ENCODE measurements around the gene RANBP17. TPM values are rescaled to one million over a fixed set of nuclear protein-coding genes. Genes with fewer than 3 reads are reported as not detected.
"Not testable (repeated sequence)": the region's sequence is repeated elsewhere in the genome, so short reads cannot be mapped to it uniquely, and the experiment has no call there.

RANBP17 gene
- total RNA-seq, 1 donor from 2014 or later: 0.96 TPM

DNA sequence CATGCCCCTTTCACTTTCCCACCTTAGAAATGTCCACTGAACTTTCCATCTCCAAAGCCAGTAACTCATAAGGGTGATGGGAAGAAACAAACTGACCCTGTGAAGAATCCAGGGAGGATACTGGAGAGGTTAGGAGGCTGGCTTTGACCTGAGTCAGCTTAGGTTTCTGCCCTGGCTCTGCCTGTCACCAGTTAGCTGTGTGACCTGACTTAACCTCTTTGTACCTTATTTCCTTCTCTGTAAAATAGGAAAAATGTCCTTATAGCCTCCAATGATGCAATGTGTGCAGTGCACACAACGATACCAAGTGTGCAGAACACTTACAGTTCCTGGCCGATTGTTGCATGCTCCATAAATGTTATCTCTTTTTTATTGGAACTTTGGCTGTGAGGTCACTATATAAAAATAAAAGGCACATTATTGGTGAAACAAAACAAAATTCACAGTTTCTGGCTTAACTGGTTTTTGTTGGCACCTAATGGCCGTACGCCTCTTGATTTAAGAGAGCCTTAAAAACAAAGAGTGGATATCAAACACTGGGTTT lies 40.5 kb upstream of the RANBP17 start:
- Histone ChIP-seq H3K4me3 (no peak overlapping the region), H3K4me1 (no peaks in the 10 kb centered on the region), H3K27me3 (no peaks in the 10 kb centered on the region), H3K27ac (no peak overlapping the region), H3K9me3 (no peaks in the 10 kb centered on the region), H3K36me3 (no peaks in the 10 kb centered on the region)
- intact Hi-C loops (cut with DNase I): no loop called here
- no peak for DNase-seq (ENCODE audit: low spot score in 2 of 2)
- TF ChIP-seq, protein P1, sequence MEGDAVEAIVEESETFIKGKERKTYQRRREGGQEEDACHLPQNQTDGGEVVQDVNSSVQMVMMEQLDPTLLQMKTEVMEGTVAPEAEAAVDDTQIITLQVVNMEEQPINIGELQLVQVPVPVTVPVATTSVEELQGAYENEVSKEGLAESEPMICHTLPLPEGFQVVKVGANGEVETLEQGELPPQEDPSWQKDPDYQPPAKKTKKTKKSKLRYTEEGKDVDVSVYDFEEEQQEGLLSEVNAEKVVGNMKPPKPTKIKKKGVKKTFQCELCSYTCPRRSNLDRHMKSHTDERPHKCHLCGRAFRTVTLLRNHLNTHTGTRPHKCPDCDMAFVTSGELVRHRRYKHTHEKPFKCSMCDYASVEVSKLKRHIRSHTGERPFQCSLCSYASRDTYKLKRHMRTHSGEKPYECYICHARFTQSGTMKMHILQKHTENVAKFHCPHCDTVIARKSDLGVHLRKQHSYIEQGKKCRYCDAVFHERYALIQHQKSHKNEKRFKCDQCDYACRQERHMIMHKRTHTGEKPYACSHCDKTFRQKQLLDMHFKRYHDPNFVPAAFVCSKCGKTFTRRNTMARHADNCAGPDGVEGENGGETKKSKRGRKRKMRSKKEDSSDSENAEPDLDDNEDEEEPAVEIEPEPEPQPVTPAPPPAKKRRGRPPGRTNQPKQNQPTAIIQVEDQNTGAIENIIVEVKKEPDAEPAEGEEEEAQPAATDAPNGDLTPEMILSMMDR (IDR thresholded peaks at IDR 0.05): no peak

DNA sequence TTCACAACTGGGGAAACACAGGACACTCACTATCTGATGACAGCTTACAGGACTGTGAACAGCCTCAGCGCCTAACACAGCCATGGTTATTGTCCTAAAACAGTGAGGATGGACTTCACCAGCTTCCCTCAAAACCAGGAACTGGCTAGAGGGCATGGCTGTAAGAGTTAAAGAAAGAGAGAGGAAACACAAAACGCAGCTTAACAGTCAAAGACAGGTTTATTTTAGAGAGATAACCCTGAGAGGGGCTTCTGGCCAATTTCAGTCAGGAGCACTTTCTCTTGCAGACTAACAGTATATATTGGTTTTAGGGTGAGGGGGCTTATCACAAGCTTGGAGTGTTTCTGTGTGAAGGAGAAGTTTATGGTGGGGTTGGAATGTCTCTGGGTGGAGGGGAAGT lies 35.7 kb upstream of the RANBP17 start:
- no peaks in the 10 kb centered on the region for H3K27me3 ChIP-seq
- no peak for DNase-seq (ENCODE audit: low spot score in 2 of 2)
- TF ChIP-seq, protein P1 (IDR thresholded peaks at IDR 0.05): no peak

DNA sequence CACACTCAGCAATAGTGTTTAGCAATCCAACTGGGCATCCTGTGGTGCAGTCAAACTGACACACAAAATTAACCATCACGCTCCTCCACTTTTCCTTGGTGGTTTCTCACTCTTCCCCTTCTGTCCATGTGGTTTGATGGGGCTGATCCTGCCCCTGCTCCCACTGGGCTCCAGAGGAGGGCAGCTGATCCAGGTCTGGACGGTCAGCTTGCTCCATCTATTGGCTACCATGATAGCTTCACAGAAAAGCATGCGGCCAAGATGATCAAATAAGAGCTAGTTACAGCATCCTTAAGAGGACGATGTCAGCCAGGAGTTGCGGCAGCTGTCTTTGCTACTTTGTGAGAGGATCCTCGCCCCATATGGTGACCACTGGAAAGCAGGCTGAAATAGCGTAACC lies 29.6 kb upstream of the RANBP17 start:
- Histone ChIP-seq H3K9me3 (no peaks in the 10 kb centered on the region), H3K4me1 (no peaks in the 10 kb centered on the region), H3K4me3 (no peak overlapping the region), H3K27me3 (no peaks in the 10 kb centered on the region), H3K36me3 (no peaks in the 10 kb centered on the region), H3K27ac (no peak overlapping the region)
- DNase-seq (ENCODE audit: low spot score in 2 of 2): no peak
- TF ChIP-seq, protein P1 (IDR thresholded peaks at IDR 0.05): no peak
- intact Hi-C loops (cut with DNase I): no loop called here

More for the DNA sequence above, 35.7 kb upstream of the RANBP17 start:
- no peak overlapping the region for H3K27ac ChIP-seq
- H3K36me3 ChIP-seq: no peaks in the 10 kb centered on the region
- H3K9me3 ChIP-seq: no peaks in the 10 kb centered on the region
- no peak overlapping the region for H3K4me3 ChIP-seq
- intact Hi-C loops (cut with DNase I): no loop called here
- H3K4me1 ChIP-seq: no peaks in the 10 kb centered on the region

DNA sequence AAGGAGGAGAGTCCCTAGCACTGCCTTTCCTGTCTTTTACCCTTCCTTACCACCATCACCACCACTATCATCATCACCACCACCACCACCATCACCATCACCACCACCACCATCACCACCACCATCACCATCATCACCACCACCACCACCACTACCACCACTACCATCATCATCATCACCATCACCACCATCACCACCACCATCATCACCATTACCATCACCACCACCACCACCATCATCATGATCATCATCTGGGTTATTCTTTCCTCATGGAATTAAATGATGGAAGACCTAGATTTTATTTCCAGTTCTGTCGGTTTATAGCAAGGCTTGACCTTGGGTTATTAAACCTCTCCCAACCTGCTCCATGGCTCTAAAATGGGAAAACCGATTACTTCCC lies 27.8 kb upstream of the RANBP17 start:
- H3K9me3 ChIP-seq; H3K27ac ChIP-seq; H3K36me3 ChIP-seq; intact Hi-C loops (cut with DNase I); H3K4me1 ChIP-seq; DNase-seq (ENCODE audit: low spot score in 2 of 2); H3K4me3 ChIP-seq; H3K27me3 ChIP-seq: not testable (repeated sequence)

- DNase-seq (ENCODE audit: low spot score in 2 of 2): no peak
- Histone ChIP-seq H3K4me1 (no peaks in the 10 kb centered on the region), H3K36me3 (no peaks in the 10 kb centered on the region), H3K27ac (no peak overlapping the region), H3K9me3 (no peaks in the 10 kb centered on the region), H3K27me3 (no peaks in the 10 kb centered on the region), H3K4me3 (no peak overlapping the region)
- TF ChIP-seq, protein P1 (IDR thresholded peaks at IDR 0.05): no peak
- intact Hi-C loops (cut with DNase I): no loop called here
These were observed 25.6 kb upstream of the RANBP17 start for GRCh38 chr5:170836226-170836625.

DNA sequence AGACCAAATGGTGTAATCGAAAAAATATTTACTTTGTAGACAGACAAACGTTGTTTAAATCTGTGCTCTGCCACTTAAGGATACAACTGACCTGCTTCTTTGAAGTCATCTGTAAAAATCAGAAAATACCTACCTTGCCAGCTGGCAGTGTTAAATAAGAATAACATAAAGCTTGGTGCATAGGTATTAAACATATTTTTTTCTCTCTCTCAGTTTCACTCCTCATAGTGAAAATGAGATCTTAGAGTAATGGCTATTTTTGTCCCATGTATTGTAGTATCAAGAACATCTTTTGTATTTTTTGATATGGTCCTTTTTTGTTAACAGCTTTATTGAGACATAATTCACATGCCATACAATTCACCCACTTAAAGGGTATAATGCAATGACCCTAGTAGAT lies 17.9 kb upstream of the RANBP17 start:
- intact Hi-C loops (cut with DNase I): no loop called here

More for the DNA sequence above, 17.9 kb upstream of the RANBP17 start:
- DNase-seq (ENCODE audit: low spot score in 2 of 2): no peak
- Histone ChIP-seq H3K4me1 (no peaks in the 10 kb centered on the region), H3K4me3 (no peak overlapping the region), H3K27me3 (no peaks in the 10 kb centered on the region), H3K27ac (no peak overlapping the region), H3K36me3 (no peaks in the 10 kb centered on the region), H3K9me3 (no peaks in the 10 kb centered on the region)
- TF ChIP-seq, protein P1 (IDR thresholded peaks at IDR 0.05): no peak

All from ascending aorta (tissue), 2 donors.